DND-41 (cell line): ENCODE results near the gene NECTIN1.

ENCODE experiments used
- CTCF ChIP-seq: IDR thresholded peaks from 2 replicates; pipeline ENCODE4 v1.5.1; 2012; ENCODE audit warnings: borderline replicate concordance, low read length, moderate library complexity, mild to moderate bottlenecking; ENCODE audit not compliant: poor library complexity, severe bottlenecking; ENCODE audit errors: extremely low read depth
- EZH2 ChIP-seq: IDR thresholded peaks from 3 replicates; pipeline ENCODE4 v1.6.1; 2012; ENCODE audit warnings: borderline replicate concordance, low read depth, mild to moderate bottlenecking, moderate library complexity, low read length, inconsistent platforms; ENCODE audit not compliant: severe bottlenecking

GRCh38 chr11:119750056-119750455, 21.1 kb upstream of the NECTIN1 start:
- TF ChIP-seq EZH2 (no peak), CTCF (no peak)
